HepG2 (cell line): Measurements from ENCODE around the gene ADM. TPM values are rescaled to one million over a fixed set of nuclear protein-coding genes. Genes with fewer than 3 reads are reported as not detected.

Source experiments
- FOXC1 ChIP-seq: sonication (generic); formaldehyde crosslinking; IDR thresholded peaks from 2 replicates; pipeline ENCODE4 v1.8.0; 2022; ENCODE audit warnings: mild to moderate bottlenecking, missing genetic modification reagents, borderline replicate concordance
- HMGA1 ChIP-seq: sonication (generic); formaldehyde crosslinking; conservative IDR thresholded peaks from 2 replicates; pipeline ENCODE4 v1.4.0; 2020; ENCODE audit warnings: missing genetic modification reagents
- KDM2A ChIP-seq: sonication (generic); formaldehyde crosslinking; IDR thresholded peaks from 2 replicates; pipeline ENCODE4 v1.4.0; 2020; ENCODE audit warnings: low read depth, missing genetic modification reagents, borderline replicate concordance
- PAXIP1 ChIP-seq: sonication (generic); formaldehyde crosslinking; conservative IDR thresholded peaks from 2 replicates; pipeline ENCODE4 v1.4.0; 2020; ENCODE audit warnings: mild to moderate bottlenecking, missing genetic modification reagents, moderate library complexity
- PHF21A ChIP-seq: sonication (generic); formaldehyde crosslinking; IDR thresholded peaks from 2 replicates; pipeline ENCODE4 v1.5.0; 2020; ENCODE audit warnings: mild to moderate bottlenecking, missing genetic modification reagents
- POLR2G ChIP-seq: fragments of 200-400 bp; formaldehyde crosslinking; IDR thresholded peaks from 2 replicates; pipeline ENCODE4 v1.6.1; 2018; ENCODE audit warnings: mild to moderate bottlenecking, low read depth, low read length, moderate library complexity
- RAD51 ChIP-seq: fragments of 450-650 bp; IDR thresholded peaks from 2 replicates; pipeline ENCODE4 v1.6.1; 2016; ENCODE audit warnings: borderline replicate concordance
- SETDB1 ChIP-seq: sonication (generic); formaldehyde crosslinking; IDR thresholded peaks from 2 replicates; pipeline ENCODE4 v1.5.1; 2020; ENCODE audit warnings: missing genetic modification reagents, mild to moderate bottlenecking, borderline replicate concordance
- SRY ChIP-seq: sonication (generic); formaldehyde crosslinking; IDR thresholded peaks from 2 replicates; pipeline ENCODE4 v1.8.0; 2022; ENCODE audit warnings: mild to moderate bottlenecking, missing genetic modification reagents
- TFAP4 ChIP-seq: sonication (generic); IDR thresholded peaks from 2 replicates; pipeline ENCODE4 v1.6.1; 2016; ENCODE audit warnings: low read depth, borderline replicate concordance
- ZFP82 ChIP-seq: sonication (generic); formaldehyde crosslinking; IDR thresholded peaks from 2 replicates; pipeline ENCODE4 v1.5.1; 2020; ENCODE audit warnings: mild to moderate bottlenecking, missing genetic modification reagents, borderline replicate concordance
- ZNF24 ChIP-seq: fragments of 450-650 bp; IDR thresholded peaks from 2 replicates; pipeline ENCODE4 v1.6.1; 2017; ENCODE audit warnings: antibody characterized with exemption, mild to moderate bottlenecking
- ZNF510 ChIP-seq: sonication (generic); formaldehyde crosslinking; IDR thresholded peaks from 2 replicates; pipeline ENCODE4 v1.4.0; 2020; ENCODE audit warnings: low read depth, mild to moderate bottlenecking, missing genetic modification reagents
- ZNF564 ChIP-seq: sonication (generic); formaldehyde crosslinking; IDR thresholded peaks from 2 replicates; pipeline ENCODE4 v1.8.1; 2023; ENCODE audit warnings: mild to moderate bottlenecking, missing genetic modification reagents
- ZNF761 ChIP-seq: sonication (generic); formaldehyde crosslinking; conservative IDR thresholded peaks from 2 replicates; pipeline ENCODE4 v1.4.0; 2020; ENCODE audit warnings: mild to moderate bottlenecking, missing genetic modification reagents
- ZSCAN25 ChIP-seq: sonication (generic); formaldehyde crosslinking; IDR thresholded peaks from 2 replicates; pipeline ENCODE4 v1.8.0; 2022; ENCODE audit warnings: mild to moderate bottlenecking, missing genetic modification reagents
- polyA plus RNA-seq, 8 experiments: library from polyadenylated mRNA; depleted of rRNA in 3 of 8; stranded (reverse) in 7 of 8; unstranded in 1 of 8; fragments of >200 nt; fragmentation: Illumina TruSeq in 4 of 8; extraction: Trizol in 4 of 8; gene quantifications; 2 replicates each; pipeline versions ENCODE4 v1.2.1 to v1.2.3, GENCODE V29; 2011 to 2016; ENCODE audit warnings: low read depth in 4 of 8, missing spikeins in 1 of 8, mixed read lengths in 1 of 8; ENCODE audit not compliant: insufficient read depth in 1 of 8
- total RNA-seq, 5 experiments: library from RNA; depleted of rRNA; stranded (reverse); fragments of >200 nt; fragmentation: Illumina TruSeq; extraction: Trizol; gene quantifications; 2 replicates each; pipeline ENCODE4 v1.2.3, GENCODE V29; 2016; ENCODE audit warnings: low read depth in 1 of 5
- TF ChIP-seq, protein P1 (sequence below): IDR thresholded peaks from 2 replicates; pipeline ENCODE4 v1.6.1; 2012; ENCODE audit warnings: low read length, improper control_type of control experiment
- TF ChIP-seq, protein P2 (sequence below): sonication (generic); formaldehyde crosslinking; IDR thresholded peaks from 2 replicates; pipeline ENCODE4 v1.5.0; 2020; ENCODE audit warnings: mild to moderate bottlenecking, missing genetic modification reagents

Gene ADM
- total and polyA plus RNA-seq, 2 of the 13 experiments (the other 11 are each of a cell fraction or from before 2014, with no cell fraction given) = 10.7 to 26.1 TPM

DNA sequence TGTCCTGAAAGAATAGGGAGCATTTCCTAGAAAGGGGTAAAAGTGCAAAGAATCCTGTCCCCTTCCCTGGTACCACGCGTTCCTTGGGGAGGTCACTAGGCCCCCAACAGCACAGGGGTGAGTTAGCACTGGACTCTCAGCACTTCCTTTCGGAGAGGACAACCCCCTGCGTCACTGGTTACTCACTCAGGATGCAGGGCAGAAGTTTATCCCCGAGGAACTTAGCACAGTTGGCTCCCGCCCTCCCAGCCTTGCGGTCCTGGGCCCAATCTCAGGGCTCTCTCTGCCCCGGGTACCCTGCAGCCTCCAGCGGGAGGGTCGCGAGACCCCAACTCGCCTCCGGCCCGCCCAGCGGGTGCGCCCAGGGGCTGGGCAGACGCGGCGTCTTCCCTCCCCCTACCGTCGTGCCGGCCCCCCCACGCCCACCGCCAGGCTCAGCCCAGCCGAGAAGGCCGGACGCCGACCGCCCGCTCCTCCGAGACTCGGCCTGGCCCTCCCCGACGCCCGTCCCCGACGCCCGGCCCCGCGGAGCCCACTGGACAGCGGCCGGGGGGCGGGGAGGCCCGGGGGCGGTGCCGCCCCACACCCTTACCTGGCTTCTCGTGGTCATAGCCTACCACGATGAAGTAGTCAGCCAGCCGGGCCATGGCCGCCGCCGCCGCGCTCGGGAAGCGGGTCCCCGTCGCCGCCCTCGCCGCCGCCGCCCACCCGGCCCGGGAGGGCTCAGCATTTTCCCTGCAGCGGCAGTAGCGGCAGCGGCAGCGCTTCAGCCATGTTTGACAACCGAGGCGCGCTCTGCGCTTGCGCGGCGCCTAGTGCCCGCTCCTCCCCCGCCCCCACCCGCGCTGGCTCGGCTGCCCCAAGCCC is 11.2 kb upstream of the ADM start, which contains the start of gene SBF2 (continued):
- TF ChIP-seq, protein P1, sequence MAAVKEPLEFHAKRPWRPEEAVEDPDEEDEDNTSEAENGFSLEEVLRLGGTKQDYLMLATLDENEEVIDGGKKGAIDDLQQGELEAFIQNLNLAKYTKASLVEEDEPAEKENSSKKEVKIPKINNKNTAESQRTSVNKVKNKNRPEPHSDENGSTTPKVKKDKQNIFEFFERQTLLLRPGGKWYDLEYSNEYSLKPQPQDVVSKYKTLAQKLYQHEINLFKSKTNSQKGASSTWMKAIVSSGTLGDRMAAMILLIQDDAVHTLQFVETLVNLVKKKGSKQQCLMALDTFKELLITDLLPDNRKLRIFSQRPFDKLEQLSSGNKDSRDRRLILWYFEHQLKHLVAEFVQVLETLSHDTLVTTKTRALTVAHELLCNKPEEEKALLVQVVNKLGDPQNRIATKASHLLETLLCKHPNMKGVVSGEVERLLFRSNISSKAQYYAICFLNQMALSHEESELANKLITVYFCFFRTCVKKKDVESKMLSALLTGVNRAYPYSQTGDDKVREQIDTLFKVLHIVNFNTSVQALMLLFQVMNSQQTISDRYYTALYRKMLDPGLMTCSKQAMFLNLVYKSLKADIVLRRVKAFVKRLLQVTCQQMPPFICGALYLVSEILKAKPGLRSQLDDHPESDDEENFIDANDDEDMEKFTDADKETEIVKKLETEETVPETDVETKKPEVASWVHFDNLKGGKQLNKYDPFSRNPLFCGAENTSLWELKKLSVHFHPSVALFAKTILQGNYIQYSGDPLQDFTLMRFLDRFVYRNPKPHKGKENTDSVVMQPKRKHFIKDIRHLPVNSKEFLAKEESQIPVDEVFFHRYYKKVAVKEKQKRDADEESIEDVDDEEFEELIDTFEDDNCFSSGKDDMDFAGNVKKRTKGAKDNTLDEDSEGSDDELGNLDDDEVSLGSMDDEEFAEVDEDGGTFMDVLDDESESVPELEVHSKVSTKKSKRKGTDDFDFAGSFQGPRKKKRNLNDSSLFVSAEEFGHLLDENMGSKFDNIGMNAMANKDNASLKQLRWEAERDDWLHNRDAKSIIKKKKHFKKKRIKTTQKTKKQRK = no peak
- TF ChIP-seq RAD51 (no peak), ZFP82 (CRISPR knock-in tag) (no peak), ZNF24 (no peak), ZNF510 (CRISPR knock-in tag) (no peak), PHF21A (CRISPR knock-in tag) (peak; percentile 40; the same call in 1 of the 2 replicates), POLR2G (peak; percentile 58), SRY (CRISPR knock-in tag) (peak; percentile 34), HMGA1 (no peak), KDM2A (CRISPR knock-in tag) (0 out of 2 replicates have a peak, but pooled peaks have one; percentile 21), PAXIP1 (CRISPR knock-in tag) (no peak; the same call in 1 of the 2 replicates), ZSCAN25 (CRISPR knock-in tag) (peak; percentile 80), ZNF761 (CRISPR knock-in tag) (no peak), FOXC1 (CRISPR knock-in tag) (peak; percentile 46; the same call in 1 of the 2 replicates), SETDB1 (no peak), ZNF564 (no peak), TFAP4 (peak; percentile 14; the same call in 1 of the 2 replicates)
- TF ChIP-seq, protein P2, sequence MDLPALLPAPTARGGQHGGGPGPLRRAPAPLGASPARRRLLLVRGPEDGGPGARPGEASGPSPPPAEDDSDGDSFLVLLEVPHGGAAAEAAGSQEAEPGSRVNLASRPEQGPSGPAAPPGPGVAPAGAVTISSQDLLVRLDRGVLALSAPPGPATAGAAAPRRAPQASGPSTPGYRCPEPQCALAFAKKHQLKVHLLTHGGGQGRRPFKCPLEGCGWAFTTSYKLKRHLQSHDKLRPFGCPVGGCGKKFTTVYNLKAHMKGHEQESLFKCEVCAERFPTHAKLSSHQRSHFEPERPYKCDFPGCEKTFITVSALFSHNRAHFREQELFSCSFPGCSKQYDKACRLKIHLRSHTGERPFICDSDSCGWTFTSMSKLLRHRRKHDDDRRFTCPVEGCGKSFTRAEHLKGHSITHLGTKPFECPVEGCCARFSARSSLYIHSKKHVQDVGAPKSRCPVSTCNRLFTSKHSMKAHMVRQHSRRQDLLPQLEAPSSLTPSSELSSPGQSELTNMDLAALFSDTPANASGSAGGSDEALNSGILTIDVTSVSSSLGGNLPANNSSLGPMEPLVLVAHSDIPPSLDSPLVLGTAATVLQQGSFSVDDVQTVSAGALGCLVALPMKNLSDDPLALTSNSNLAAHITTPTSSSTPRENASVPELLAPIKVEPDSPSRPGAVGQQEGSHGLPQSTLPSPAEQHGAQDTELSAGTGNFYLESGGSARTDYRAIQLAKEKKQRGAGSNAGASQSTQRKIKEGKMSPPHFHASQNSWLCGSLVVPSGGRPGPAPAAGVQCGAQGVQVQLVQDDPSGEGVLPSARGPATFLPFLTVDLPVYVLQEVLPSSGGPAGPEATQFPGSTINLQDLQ (CRISPR knock-in tag) = 0 out of 2 replicates have a peak, but pooled peaks have one; percentile 47
